SU-DHL-6 (cell line): ENCODE results near the gene MATCAP1.

Experiments
- H2AFZ ChIP-seq: fragments of 200-600 bp; sonication (generic); 2 replicates; pipeline ENCODE4 v1.6.1; 2014; ENCODE audit warnings: low read depth, mild to moderate bottlenecking, moderate library complexity, mixed read lengths, antibody characterized with exemption, low read length; ENCODE audit not compliant: severe bottlenecking
- H3F3A ChIP-seq: fragments of 200-600 bp; shearing (Covaris generic); 2 replicates; pipeline ENCODE4 v1.6.0; 2016; ENCODE audit warnings: antibody characterized with exemption, mild to moderate bottlenecking; ENCODE audit not compliant: insufficient read depth
- H3K27ac ChIP-seq: fragments of 200-600 bp; sonication (generic); 2 replicates; pipeline ENCODE4 v1.5.1; 2016; ENCODE audit warnings: low read depth, mild to moderate bottlenecking, low read length, moderate library complexity, mixed read lengths
- H3K27me3 ChIP-seq: fragments of 200-600 bp; sonication (generic), shearing (Covaris generic); 2 replicates; pipeline ENCODE4 v1.6.0; 2014; ENCODE audit warnings: mild to moderate bottlenecking, low read length
- H3K36me3 ChIP-seq: fragments of 200-600 bp; sonication (generic); 2 replicates; pipeline ENCODE4 v1.6.1; 2014; ENCODE audit warnings: mild to moderate bottlenecking, low read length, mixed read lengths
- H3K4me2 ChIP-seq: fragments of 300-600, 200-600 bp; shearing (Covaris generic), sonication (generic); 2 replicates; pipeline ENCODE4 v1.6.0; 2014; ENCODE audit warnings: low read length, low read depth, mild to moderate bottlenecking; ENCODE audit not compliant: poor library complexity, severe bottlenecking
- H3K4me3 ChIP-seq: fragments of 200-600 bp; sonication (generic); 2 replicates; pipeline ENCODE4 v1.5.1; 2014; ENCODE audit warnings: antibody characterized with exemption, low read length, mild to moderate bottlenecking, mixed read lengths; ENCODE audit not compliant: insufficient read depth, poor library complexity, severe bottlenecking
- H3K79me2 ChIP-seq: fragments of 200-600 bp; sonication (generic); 2 replicates; pipeline ENCODE4 v1.6.1; 2014; ENCODE audit warnings: mild to moderate bottlenecking, low read length, moderate library complexity; ENCODE audit not compliant: insufficient read depth
- H3K9ac ChIP-seq: fragments of 200-600 bp; sonication (generic); 2 replicates; pipeline ENCODE4 v1.7.0; 2014; ENCODE audit warnings: mild to moderate bottlenecking, low read length
- H3K9me2 ChIP-seq: fragments of 200-600 bp; sonication (generic); replicated peaks from 2 replicates; pipeline ENCODE4 v1.6.1; 2014; ENCODE audit warnings: low read length; ENCODE audit not compliant: insufficient read depth
- H3K9me3 ChIP-seq: fragments of 200-600 bp; sonication (generic); 2 replicates; pipeline ENCODE4 v1.6.1; 2014; ENCODE audit warnings: low read length, mixed read lengths; ENCODE audit not compliant: insufficient read depth
- H4K20me1 ChIP-seq: fragments of 200-600 bp; sonication (generic); 2 replicates; pipeline ENCODE4 v1.6.1; 2014; ENCODE audit warnings: low read depth, mild to moderate bottlenecking, antibody characterized with exemption, low read length, moderate library complexity, mixed read lengths
- EZH2phosphoT487 ChIP-seq: fragments of 200-600 bp; sonication (generic), shearing (Covaris generic); conservative IDR thresholded peaks from 2 replicates; pipeline ENCODE4 v1.6.1; 2018; ENCODE audit warnings: mild to moderate bottlenecking, antibody characterized with exemption, low read length, moderate library complexity, mixed read lengths
- TF ChIP-seq, protein P1 (sequence below): fragments of 200-600 bp; sonication (generic); IDR thresholded peaks from one replicate; pipeline ENCODE4 v1.5.1; 2017; ENCODE audit warnings: antibody characterized with exemption, mild to moderate bottlenecking, low read length, moderate library complexity; ENCODE audit not compliant: insufficient read depth, poor library complexity, severe bottlenecking

Gene MATCAP1

GRCh38 chr16:67216612-67217490 lies 33.1 kb upstream of the MATCAP1 start:
- H2AFZ ChIP-seq: no peak overlapping the region
- H3K4me3 ChIP-seq: no peak overlapping the region
- no peaks in the 10 kb centered on the region for H4K20me1 ChIP-seq
- no peak overlapping the region for H3K4me2 ChIP-seq
- H3K36me3 ChIP-seq: no peaks in the 10 kb centered on the region
- no peaks in the 10 kb centered on the region for H3K9me3 ChIP-seq
- no peak overlapping the region for H3K9ac ChIP-seq
- TF ChIP-seq EZH2phosphoT487: no peak
- TF ChIP-seq, protein P1, sequence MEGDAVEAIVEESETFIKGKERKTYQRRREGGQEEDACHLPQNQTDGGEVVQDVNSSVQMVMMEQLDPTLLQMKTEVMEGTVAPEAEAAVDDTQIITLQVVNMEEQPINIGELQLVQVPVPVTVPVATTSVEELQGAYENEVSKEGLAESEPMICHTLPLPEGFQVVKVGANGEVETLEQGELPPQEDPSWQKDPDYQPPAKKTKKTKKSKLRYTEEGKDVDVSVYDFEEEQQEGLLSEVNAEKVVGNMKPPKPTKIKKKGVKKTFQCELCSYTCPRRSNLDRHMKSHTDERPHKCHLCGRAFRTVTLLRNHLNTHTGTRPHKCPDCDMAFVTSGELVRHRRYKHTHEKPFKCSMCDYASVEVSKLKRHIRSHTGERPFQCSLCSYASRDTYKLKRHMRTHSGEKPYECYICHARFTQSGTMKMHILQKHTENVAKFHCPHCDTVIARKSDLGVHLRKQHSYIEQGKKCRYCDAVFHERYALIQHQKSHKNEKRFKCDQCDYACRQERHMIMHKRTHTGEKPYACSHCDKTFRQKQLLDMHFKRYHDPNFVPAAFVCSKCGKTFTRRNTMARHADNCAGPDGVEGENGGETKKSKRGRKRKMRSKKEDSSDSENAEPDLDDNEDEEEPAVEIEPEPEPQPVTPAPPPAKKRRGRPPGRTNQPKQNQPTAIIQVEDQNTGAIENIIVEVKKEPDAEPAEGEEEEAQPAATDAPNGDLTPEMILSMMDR: no peak
- no peaks in the 10 kb centered on the region for H3K9me2 ChIP-seq
- no peaks in the 10 kb centered on the region for H3K79me2 ChIP-seq
- H3F3A ChIP-seq: no peaks in the 10 kb centered on the region
- no peak overlapping the region for H3K27ac ChIP-seq
- no peaks in the 10 kb centered on the region for H3K27me3 ChIP-seq

DNA sequence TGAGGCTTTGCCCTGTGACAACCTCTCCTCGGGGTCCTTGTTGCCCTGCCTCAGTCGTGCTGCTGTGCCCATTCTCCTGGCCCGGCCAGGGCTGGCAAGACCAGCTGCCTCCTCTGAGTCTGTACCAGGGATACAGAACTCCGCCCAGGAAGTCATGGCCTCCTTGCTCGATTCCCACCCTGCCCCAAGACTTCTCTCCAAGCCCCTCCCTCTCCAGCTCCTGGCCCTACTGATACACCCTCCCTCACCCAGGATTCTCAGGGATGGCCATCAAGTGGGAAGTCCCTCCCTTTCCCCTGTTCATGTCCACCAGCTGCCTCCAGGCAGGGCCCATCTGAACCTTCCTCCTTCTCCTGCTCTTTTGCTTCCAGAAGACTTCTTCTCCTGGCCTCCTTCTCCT lies 31.9 kb upstream of the MATCAP1 start:
- no peak overlapping the region for H3K9ac ChIP-seq
- no peaks in the 10 kb centered on the region for H3K9me3 ChIP-seq
- TF ChIP-seq, protein P1: no peak
- no peak for TF ChIP-seq EZH2phosphoT487
- no peak overlapping the region for H3K27ac ChIP-seq
- H3K9me2 ChIP-seq: no peaks in the 10 kb centered on the region
- no peak overlapping the region for H2AFZ ChIP-seq
- no peaks in the 10 kb centered on the region for H3K79me2 ChIP-seq
- H3K27me3 ChIP-seq: no peaks in the 10 kb centered on the region
- no peak overlapping the region for H3K4me3 ChIP-seq
- H3K4me2 ChIP-seq: no peak overlapping the region
- no peaks in the 10 kb centered on the region for H3K36me3 ChIP-seq
- H4K20me1 ChIP-seq: no peaks in the 10 kb centered on the region
- no peaks in the 10 kb centered on the region for H3F3A ChIP-seq

GRCh38 chr16:67213197-67214019 lies 29.6 kb upstream of the MATCAP1 start:
- no peaks in the 10 kb centered on the region for H3K36me3 ChIP-seq
- no peaks in the 10 kb centered on the region for H3K9me2 ChIP-seq
- H3K27ac ChIP-seq: no peak overlapping the region
- H3K9ac ChIP-seq: no peak overlapping the region
- H3K79me2 ChIP-seq: no peaks in the 10 kb centered on the region
- no peaks in the 10 kb centered on the region for H3K9me3 ChIP-seq
- H4K20me1 ChIP-seq: no peaks in the 10 kb centered on the region
- H3K4me2 ChIP-seq: no peak overlapping the region
- no peak overlapping the region for H3K4me3 ChIP-seq
- no peaks in the 10 kb centered on the region for H3K27me3 ChIP-seq
- H3F3A ChIP-seq: no peaks in the 10 kb centered on the region
- H2AFZ ChIP-seq: no peak overlapping the region
- TF ChIP-seq EZH2phosphoT487: no peak
- TF ChIP-seq, protein P1: no peak
